Measurements from ENCODE around the gene KRT76.

Gene KRT76

DNA sequence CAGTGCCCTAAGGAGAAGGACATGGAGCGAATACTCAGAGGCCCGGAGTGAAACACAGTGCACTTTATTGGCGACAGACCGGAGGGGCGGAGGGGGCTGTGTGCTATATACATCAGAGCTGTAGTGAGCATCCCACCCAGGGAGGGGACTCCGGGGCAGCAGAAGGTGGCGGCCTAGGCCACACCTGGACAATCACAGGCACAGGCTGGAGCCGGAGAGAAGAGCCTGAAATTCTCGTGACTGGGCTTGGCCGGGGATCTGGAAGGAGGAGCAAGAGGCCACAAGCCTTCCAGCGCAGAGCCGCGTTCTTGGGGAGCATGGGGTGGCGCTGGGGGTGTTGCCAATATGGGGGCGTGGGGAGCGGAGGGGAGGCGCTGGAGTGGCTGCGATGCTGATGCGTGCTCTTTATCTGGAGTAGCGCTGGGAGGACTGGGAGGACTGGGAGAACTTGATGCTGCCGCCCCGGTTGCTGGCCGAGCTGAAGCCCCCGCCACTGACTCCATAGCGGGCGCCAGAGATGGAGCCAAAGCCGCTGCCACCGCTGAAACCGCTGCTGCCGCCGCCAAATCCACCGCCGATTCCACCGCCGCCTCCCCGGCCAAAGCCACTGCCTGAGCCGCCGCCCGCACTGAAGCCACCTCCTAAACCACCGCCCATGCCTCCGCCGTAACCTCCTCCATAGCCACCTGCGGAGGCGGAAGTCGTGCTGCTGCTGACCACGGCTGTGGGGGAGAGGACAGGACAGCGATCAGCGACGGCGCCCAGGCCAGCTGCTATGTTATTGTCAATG, 12.7 kb upstream of the KRT76 start:
- TF ChIP-seq FOXP2 (optimal IDR thresholded peaks at IDR 0.05; ENCODE audit: borderline replicate concordance, extremely low read depth, extremely low read length, insufficient read depth), result no peak
- TF ChIP-seq, protein P1, sequence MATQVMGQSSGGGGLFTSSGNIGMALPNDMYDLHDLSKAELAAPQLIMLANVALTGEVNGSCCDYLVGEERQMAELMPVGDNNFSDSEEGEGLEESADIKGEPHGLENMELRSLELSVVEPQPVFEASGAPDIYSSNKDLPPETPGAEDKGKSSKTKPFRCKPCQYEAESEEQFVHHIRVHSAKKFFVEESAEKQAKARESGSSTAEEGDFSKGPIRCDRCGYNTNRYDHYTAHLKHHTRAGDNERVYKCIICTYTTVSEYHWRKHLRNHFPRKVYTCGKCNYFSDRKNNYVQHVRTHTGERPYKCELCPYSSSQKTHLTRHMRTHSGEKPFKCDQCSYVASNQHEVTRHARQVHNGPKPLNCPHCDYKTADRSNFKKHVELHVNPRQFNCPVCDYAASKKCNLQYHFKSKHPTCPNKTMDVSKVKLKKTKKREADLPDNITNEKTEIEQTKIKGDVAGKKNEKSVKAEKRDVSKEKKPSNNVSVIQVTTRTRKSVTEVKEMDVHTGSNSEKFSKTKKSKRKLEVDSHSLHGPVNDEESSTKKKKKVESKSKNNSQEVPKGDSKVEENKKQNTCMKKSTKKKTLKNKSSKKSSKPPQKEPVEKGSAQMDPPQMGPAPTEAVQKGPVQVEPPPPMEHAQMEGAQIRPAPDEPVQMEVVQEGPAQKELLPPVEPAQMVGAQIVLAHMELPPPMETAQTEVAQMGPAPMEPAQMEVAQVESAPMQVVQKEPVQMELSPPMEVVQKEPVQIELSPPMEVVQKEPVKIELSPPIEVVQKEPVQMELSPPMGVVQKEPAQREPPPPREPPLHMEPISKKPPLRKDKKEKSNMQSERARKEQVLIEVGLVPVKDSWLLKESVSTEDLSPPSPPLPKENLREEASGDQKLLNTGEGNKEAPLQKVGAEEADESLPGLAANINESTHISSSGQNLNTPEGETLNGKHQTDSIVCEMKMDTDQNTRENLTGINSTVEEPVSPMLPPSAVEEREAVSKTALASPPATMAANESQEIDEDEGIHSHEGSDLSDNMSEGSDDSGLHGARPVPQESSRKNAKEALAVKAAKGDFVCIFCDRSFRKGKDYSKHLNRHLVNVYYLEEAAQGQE (IDR thresholded peaks at IDR 0.05; ENCODE audit: insufficient read depth in 1 of 2, low read depth in 2 of 2, low read length in 2 of 2), result no peak
- no peak for TF ChIP-seq SIN3A (IDR thresholded peaks at IDR 0.05; ENCODE audit: borderline replicate concordance, insufficient read depth, low read length)
- TF ChIP-seq POLR2AphosphoS5 (IDR thresholded peaks at IDR 0.05; ENCODE audit: low read depth, low read length), result no peak
- TF ChIP-seq TAF1 (IDR thresholded peaks at IDR 0.05; ENCODE audit: borderline replicate concordance, insufficient read depth, low read length), result no peak

DNA sequence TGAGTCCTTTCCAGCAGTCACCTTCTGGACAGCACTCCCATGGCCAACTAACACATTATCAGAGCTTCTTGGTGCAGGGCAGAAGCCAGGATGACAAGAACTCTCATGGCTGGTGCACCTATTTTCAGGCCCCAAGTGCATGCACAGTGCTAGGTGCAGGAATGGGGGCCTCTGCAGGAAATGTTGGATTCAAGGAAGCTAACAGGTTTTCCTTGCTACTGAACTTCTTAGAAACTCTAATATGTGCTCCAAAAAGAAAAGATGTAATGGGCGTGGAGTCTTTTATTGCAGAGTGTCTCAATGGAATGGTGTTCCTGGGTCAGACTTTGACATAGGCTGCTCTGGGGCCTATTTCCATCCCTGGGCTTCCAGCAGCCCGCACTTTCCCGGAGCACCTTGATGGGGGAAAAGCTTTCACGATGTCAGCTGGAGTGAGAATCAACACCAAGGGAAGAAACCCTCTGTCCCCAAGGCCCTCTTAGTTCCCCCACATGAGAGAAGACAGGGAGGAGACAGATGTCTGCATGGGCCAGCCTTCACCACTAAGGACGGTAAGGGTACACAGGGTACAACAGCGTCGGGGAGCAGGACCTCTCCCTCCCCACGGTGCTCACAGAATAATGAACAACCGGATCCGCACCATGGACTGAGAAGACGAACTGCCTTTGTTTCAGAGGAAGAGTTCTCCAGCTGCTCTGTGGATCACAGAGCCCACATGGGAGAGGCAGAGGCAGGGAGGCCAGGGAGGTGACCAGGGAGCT, 11.9 kb upstream of the KRT76 start:
- no peak for TF ChIP-seq SIN3A (IDR thresholded peaks at IDR 0.05; ENCODE audit: borderline replicate concordance, insufficient read depth, low read length)
- TF ChIP-seq, protein P1 (IDR thresholded peaks at IDR 0.05; ENCODE audit: insufficient read depth in 1 of 2, low read depth in 2 of 2, low read length in 2 of 2), result no peak
- TF ChIP-seq TAF1 (IDR thresholded peaks at IDR 0.05; ENCODE audit: borderline replicate concordance, insufficient read depth, low read length), result no peak
- no peak for TF ChIP-seq POLR2AphosphoS5 (IDR thresholded peaks at IDR 0.05; ENCODE audit: low read depth, low read length)
- TF ChIP-seq FOXP2 (optimal IDR thresholded peaks at IDR 0.05; ENCODE audit: borderline replicate concordance, extremely low read depth, extremely low read length, insufficient read depth), result no peak

DNA sequence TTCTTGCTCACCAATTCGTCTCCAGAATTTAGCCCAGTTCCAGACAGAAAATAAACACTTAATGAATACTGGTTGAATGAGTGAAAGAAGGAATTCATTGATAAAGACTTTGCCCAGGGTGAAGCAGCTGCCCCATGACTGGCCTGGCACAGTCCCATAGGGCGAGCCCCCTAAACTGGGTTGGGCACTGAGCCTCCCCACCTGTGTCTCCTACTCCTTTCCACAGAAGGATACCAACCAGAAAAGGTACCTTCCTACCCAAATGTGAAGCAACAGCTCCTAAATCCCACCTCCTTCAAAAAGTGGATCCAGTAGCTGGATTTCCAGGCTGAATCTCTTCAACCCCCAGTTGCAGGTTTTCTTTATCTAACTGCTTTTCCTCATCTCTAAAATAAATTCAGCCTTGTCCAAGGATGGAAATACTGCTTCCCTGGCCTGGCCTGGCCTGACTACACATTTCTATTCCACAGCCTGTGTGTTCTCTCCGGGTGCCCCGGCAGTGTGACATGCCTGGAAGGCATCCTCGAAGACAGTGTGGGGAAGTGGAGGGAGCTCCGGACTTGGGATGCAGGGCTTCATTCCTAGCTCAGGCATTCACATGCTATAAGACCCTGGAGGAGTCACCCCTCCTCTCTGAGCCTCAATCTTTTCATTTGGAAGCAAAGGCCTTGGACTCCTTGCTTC, 11.2 kb upstream of the KRT76 start:
- no peak for TF ChIP-seq FOXP2 (optimal IDR thresholded peaks at IDR 0.05; ENCODE audit: borderline replicate concordance, extremely low read depth, extremely low read length, insufficient read depth)
- no peak for TF ChIP-seq TAF1 (IDR thresholded peaks at IDR 0.05; ENCODE audit: borderline replicate concordance, insufficient read depth, low read length)
- TF ChIP-seq SIN3A (IDR thresholded peaks at IDR 0.05; ENCODE audit: borderline replicate concordance, insufficient read depth, low read length), result no peak
- no peak for TF ChIP-seq POLR2AphosphoS5 (IDR thresholded peaks at IDR 0.05; ENCODE audit: low read depth, low read length)
- TF ChIP-seq, protein P1 (IDR thresholded peaks at IDR 0.05; ENCODE audit: insufficient read depth in 1 of 2, low read depth in 2 of 2, low read length in 2 of 2), result no peak

DNA sequence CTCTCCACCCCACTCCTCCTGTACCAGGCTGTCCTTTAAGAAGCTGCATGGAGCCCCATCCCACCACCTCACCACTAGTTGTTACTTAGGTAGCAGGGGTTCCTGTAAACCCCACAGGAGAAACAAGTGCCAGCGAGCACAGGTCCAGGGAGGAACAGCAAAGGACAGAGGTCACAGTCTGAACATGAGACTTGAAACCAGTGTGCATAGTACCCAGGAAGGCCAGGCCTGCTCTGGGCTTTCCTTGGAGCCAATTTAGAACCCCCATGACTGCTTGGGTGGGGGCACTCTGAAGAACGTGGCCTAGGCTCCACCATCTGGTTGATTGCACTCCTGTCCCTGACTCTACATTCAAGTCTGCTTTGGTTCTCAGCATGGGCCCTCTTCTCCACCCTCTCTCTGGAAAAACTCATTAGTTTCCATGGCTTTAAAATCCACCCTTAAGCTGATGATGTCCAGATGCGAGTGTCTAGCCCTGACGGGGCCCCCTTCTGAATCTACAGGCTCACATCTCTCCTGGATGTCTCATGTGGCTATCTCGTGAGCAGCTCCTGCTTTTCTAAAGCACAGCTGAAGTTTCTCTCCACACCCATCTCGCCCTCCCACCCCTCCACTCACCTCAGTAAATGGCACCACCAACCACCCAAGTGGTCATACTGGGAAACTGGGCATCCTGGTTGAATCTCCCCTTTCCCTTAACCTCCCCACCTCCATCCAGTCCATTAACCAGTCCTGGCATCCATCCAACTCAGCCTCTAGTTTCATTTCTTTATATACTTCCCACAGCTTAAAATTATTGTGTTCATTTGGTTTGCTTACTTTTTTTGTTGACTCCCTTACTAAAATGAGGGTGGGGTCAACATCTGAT, 10.4 kb upstream of the KRT76 start:
- TF ChIP-seq POLR2AphosphoS5 (IDR thresholded peaks at IDR 0.05; ENCODE audit: low read depth, low read length) (no peak), SIN3A (IDR thresholded peaks at IDR 0.05; ENCODE audit: borderline replicate concordance, insufficient read depth, low read length) (no peak), TAF1 (IDR thresholded peaks at IDR 0.05; ENCODE audit: borderline replicate concordance, insufficient read depth, low read length) (no peak), FOXP2 (optimal IDR thresholded peaks at IDR 0.05; ENCODE audit: borderline replicate concordance, extremely low read depth, extremely low read length, insufficient read depth) (no peak)
- TF ChIP-seq, protein P1 (IDR thresholded peaks at IDR 0.05; ENCODE audit: insufficient read depth in 1 of 2, low read depth in 2 of 2, low read length in 2 of 2), result no peak
